GM18517 (cell line): ENCODE results near the gene LIG3.
"Not testable (repeated sequence)": the region's sequence is repeated elsewhere in the genome, so short reads cannot be mapped to it uniquely, and the experiment has no call there.

ENCODE experiments used
- ATAC-seq: cut with Tn5 transposase; IDR thresholded peaks from one replicate; pipeline ENCODE4 v1.9.1; 2021; ENCODE audit warnings: mild to moderate bottlenecking, moderate library complexity; ENCODE audit not compliant: unreplicated experiment

Gene LIG3

DNA sequence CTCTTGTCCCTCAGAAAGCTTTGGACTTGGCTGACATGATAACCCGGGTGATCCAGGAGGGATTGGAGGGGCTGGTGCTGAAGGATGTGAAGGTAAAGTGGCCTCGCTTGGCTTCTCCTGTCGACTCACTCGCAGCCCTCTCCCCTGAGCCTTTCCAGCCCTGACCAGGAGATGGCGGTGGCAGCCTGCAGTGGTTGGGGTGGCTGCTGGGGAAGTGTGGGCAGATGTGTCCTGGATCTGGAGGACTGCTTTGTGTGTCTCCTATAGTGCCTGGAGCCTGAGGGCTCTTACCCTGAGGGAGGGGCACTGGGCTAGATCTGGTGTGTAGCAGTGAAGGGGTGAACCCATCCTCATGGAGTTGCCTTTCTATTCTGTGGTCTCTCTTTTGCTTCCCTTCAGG is 17.9 kb downstream of the LIG3 start:
- no peak for ATAC-seq

DNA sequence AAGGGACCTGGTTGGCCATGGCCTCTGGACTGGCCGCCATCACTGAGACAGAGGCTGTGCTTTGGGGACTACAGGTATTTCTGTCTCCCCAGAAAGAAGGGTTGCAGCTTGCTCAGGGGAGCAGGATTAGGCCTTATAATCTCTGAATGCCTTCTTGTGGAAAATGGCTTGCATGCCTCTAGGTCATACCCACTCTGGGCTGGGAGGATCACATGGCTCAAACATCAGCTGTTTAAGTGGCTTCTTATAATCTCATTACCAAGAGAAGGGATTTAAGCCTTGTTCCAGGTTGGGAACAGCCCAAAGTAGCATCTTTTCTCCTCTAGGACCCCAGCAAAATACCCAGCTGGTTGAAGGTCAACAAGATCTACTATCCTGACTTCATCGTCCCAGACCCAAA is 19.1 kb downstream of the LIG3 start:
- no peak for ATAC-seq

DNA sequence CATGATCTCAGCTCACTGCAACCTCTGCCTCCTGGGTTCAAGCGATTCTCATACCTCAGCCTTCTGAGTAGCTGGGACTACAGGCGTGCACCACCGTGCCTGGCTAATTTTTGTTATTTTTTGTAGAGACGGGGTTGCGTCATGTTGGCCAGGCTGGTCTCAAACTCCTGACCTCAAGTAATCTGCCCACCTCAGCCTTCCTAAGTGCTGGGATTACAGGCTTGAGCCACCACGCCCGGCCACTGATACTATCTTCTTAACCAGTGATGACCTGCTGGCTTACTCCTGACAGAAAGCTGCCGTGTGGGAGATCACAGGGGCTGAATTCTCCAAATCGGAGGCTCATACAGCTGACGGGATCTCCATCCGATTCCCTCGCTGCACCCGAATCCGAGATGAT is 20.7 kb downstream of the LIG3 start:
- ATAC-seq, result not testable (repeated sequence)

- ATAC-seq, result no peak
Observed at GRCh38 chr17:35001549-35001948, 21.2 kb downstream of the LIG3 start.

- no peak for ATAC-seq
Observed at GRCh38 chr17:35002876-35003551, 22.7 kb downstream of the LIG3 start.

- no peak for ATAC-seq
Observed at GRCh38 chr17:35003778-35004177, 23.5 kb downstream of the LIG3 start.

DNA sequence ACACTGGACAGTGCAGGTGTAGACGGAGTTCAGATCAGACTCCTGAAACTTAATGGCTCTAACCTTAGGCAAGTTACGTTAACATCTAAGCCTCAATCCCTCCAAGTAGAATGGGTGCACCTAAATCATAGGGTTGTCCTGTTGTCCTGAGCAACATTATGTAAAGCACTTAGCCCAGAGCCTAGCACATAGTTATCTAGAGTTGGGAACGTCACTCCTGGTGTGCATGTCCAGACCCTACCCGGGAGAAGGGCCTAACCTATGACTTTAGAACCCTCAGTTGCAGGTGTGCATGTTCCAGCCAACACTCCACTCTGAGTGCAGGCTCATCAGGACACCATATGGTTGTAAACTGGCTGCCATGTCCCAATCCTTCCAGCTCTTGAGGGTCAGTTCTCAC is 26.0 kb downstream of the LIG3 start:
- ATAC-seq, result no peak

GRCh38 chr17:35006961-35007360 is 26.6 kb downstream of the LIG3 start:
- ATAC-seq, result no peak

DNA sequence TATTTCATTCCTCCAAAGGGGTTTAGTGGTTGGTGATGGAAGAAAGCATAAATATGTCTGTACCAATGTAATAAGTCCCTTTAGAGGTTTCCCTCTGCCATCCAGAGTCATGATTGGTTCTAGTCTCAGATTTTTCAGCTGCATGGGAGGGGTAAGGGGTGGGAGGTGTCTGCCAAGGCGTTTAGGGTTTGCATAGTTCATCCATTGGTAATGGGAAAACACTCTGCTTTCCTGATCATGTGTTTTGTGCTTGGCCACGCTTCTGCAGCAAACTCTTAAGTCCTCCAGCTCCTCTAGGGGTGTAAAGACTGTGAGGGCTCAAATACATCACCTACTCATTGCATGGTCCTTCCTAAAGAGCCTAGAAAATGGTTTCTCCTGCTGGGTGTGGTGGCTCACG is 29.8 kb downstream of the LIG3 start:
- no peak for ATAC-seq

GRCh38 chr17:35011671-35012216 is 31.4 kb downstream of the LIG3 start:
- no peak for ATAC-seq

GRCh38 chr17:35016369-35016768 is 36.1 kb downstream of the LIG3 start:
- ATAC-seq, result no peak

DNA sequence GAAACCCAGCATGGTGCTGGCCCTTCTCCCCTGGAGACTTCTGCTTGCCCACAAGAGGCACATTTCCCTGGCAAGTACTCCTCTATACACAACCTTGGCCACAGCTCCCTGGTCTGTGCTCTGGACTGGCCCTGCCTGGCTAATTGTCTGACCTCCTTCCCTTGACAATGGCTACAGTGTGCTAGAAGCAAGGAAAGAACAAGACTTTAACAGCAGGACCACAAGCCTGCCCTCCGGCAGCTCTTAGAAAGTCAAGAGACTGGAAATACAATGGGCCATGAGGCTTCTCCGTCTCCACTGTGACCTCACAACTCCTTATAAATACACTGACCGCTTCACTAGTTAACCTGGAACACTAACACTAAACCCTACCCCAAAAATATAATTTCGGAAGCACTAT is 36.7 kb downstream of the LIG3 start:
- ATAC-seq, result no peak

- ATAC-seq, result no peak
Observed at GRCh38 chr17:35018814-35019213, 38.5 kb downstream of the LIG3 start.

- no peak for ATAC-seq
Observed at GRCh38 chr17:35019386-35020179, 39.3 kb downstream of the LIG3 start.

GRCh38 chr17:35021520-35022380 is 41.4 kb downstream of the LIG3 start:
- ATAC-seq, result no peak

- ATAC-seq, result peak; percentile 56
Observed at GRCh38 chr17:35022536-35023063, 42.3 kb downstream of the LIG3 start.

DNA sequence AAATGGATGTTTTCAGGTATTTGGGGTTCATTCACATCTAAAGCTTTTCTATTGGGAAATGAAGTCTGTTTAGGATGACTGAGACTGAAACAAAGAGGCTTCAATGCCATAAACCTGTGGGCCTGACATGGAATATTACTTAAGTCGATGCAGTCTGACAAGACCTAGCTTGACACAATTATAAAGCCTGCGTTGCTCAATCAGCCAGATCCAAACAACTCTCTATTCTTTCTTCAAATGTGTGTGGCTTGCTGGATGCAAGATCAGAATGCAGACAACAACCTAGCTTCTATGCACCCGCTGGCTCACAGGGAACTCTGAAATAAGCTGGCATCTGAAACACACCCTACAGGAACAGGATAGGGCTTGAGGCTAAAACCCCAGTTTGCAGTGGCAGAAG is 43.2 kb downstream of the LIG3 start:
- ATAC-seq, result no peak

GRCh38 chr17:35025541-35025940 is 45.2 kb downstream of the LIG3 start:
- ATAC-seq, result no peak

DNA sequence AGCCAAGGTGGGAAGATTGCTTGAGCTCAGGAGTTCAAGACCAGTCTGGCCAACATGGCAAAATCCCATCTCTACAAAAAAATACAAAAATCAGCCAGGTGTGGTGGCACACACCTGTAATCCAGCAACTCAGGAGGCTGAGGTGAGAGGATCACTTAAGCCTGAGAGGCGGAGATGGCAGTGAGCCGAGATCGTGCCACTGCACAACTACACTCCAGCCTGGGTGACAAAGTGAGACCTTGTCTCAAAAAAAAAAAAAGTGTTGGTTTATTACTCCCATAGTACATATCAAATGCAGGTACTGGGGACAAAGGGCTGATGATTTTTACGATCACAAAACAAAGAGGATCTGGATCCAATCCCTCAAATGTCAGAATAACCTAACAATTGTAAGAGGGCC is 47.8 kb downstream of the LIG3 start:
- not testable (repeated sequence) for ATAC-seq

DNA sequence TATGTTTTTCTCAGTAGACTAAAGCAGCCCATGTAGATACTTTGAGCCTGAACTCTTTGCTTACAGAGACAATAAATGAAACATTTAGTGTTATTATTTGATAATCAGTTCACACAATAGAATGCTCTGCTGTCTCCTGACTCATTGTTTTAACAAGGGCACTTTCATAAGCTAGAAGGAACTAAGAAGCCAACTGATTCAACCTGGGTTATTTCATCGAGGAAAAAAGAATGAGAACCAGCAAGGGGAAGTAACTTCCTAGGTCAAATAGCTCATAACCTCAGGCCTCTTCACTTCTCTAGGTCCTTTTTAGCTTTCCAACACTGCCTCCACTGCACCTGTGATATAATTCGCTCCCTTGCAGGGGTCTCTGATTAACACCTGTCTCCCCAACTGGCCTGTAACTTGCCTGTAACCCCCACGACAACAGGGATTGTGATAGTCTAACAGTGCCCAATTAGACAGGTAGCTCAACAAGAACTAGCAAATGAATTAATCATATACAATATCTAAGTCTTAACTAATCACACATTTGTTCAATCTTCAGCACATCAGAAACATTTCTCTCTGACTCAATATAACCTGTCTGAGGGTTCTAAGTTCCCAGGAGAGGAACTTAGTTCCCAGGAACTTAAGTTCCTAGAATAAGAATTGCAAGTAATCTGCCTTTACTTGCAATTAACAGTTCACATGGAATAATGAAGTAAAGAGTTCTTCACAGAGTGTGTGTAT is 48.4 kb downstream of the LIG3 start:
- ATAC-seq, result no peak
